CD4-positive, alpha-beta T cell treated with Interleukin-15 for 1 hour (primary cell): ENCODE measurements around the gene BLVRA.

Experiments used
- DNase-seq: peaks from one replicate; pipeline ENCODE4 v3.0.0-alpha.2; 2020

BLVRA gene

DNA sequence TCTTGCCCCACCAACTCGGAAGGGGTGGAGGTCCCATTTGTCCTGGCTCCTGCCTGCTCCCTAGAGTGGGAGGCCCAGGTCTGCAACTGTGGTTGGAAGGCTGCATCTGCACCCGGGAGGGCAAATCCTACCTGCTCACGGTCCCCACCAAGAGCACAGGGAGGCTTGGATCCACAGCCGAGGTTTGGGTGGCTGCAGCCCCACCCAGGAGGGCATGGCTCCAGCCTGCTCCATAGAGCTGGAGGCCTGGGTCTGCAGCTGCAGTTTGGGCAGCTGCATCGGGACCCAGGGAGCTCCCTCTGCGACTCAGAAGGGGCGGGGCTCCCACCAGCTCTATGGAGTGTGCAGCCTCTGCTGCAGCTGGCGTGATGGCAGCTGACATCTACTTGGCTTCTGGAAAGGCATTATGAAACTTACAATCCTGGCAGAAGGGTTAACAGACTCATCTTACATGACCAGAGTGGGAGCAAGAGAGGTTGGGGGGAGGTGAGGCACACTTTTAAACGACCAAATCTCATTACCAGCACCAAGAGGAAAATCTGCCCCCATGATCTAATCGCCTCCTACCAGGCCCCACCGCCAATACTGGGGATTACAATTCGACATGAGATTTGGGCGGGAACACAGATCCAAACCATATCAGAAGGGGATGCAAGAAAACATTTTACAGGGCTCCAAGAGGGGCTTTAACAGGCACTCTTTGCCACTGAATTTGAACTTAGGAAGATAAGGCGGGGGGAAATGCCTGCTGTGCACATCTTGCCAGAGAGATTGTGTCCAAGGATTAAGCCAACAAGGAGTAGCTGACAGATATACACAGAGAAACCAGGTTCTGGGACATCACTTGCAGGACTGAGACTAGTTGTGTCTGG, 8.2 kb upstream of the BLVRA start:
- no peak for DNase-seq

DNA sequence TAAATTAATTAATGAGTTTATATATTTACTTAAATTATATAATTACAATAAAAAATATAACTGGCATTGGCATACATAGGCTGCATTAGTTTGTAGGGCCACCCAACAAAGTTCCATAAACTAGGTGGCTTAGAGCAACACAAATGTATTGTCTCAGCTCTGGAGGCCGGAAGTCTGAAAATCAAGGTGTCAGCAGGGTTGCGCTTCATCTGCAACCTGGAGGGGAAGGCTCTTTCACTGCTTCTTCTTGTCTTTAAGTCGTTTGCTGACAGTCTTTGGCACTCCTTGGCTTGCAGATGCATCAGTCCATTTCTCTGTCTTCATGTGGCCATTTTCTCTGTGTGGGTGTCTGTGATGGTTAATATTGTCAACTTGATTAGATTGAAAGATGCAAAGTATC, 6.1 kb upstream of the BLVRA start:
- no peak for DNase-seq

- DNase-seq, result no peak
Observed at GRCh38 chr7:43753271-43753810, 5.1 kb upstream of the BLVRA start.

- no peak for DNase-seq
Observed at GRCh38 chr7:43753843-43754242, 4.6 kb upstream of the BLVRA start.

DNA sequence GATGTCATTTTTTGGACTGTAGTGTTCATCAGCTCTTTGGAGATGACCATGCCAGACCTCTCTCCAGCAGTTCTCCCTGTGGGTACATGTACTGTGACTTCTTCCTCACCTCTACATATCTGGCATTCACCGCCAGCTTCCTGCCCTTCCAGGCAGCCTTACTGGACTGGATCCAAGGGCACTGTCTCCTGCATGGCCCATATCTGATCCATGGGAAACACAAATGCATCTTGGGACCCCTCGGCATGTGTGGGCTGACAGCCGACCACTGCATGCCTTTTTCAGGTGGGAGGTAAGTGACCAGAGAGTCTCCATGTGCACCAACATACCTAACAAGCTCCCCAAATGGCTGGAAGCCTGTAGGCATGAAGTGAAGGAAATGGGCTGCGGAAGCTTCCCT, 3.9 kb upstream of the BLVRA start:
- DNase-seq, result no peak

DNA sequence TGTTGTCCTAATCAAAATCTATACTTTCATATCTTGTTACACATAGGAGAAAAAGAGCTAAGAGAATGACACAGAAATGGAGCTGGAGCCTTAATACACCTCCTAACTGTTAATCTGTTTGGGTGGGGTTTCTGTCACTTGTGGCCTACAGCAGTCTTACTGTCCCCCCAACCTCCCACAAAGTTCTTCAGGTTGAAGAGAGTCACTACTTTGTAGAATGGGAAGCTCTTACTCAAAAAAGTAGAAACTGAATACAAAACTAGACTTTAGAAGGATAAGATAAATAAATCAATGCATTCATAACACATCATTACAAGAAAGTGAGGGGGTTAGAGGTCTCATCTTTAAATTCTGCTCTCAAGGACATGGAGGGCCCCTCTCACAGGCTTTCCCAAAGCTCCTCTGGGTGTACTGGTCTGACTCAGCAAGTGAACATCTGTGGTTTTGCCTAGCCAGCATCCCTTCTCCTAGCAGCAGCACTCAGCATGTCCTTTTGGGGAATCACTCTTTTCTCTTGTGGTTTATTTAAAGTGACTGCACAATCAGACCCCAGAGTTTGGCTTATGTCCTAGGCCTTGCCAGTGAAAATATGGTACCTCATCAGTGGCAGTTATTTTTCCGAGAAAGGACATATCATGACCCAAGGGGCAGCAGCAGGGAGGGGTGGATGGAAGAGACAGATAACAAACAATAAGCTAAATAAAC, 2.0 kb upstream of the BLVRA start:
- no peak for DNase-seq

DNA sequence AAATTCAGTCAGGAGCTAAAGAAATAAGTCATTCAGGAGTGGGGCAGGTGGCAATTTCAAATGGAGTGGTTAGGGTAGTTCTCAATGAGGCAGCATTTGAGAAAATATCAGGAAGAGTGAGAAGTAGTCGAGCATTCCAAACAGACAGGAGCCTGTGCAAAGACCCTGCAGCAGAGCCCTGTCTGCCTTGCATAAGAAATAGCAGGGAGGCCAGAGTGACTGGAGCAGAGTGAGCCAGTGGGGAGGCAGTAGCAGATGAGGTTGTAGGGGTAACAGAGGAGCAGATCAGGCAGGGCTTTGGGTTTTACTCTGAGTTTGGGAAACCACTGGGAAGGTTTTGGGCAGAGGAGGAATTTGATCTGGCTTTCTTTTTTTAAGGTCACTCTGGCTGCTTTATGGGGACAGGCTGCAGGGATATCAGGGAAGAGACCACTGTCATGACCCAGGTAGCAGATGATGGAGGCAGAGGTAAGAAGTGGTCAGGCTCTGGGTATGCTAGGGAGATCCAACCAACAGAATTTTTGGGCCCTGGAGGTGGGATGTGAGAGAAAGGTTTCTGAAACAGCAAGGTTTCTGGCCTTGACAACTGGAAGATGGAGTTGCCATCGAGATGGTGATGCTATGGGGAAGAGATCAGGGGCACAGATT, 1.3 kb upstream of the BLVRA start:
- no peak for DNase-seq

DNA sequence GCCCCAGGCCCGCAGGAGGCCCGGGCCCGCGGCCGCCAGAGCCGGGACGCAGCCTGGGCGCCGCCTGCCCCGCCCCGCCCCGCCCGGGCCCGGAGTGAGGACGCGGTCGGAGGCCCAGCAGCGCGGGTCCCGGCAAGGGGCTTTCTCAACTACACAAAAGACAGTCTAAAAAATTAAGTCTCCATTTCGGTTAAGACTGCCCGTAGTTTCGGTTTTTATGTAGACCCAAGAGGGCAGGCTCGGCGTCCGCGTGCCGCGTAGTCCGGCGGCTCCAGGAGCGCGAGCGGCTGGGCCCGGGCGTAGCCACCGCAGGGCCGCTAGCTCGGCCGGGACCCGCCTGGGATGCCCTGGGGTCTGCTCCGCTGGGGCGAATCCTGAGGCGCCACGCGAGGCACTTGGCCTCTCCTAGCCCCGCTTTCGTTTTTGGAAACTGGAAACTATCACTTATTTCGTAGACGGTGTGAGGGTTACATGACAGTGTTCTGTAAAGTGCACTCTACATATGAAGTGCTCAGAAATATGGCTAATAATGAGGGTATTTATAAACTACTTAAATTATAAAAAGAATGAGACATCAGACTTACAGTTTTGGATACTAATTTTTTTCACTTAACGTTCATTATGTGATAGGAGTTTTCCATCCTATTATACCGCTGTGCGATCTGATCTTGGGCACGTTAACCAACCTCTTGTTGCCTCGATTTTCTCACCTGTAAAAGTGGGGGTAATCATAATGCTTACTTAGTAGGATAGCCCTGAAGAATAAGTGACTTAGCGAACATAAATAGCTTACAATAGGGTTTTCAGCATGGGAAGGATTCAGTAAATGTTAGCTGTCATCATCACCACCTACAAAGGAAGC, 573 bp downstream of the BLVRA start:
- peak; percentile 28 for DNase-seq

DNA sequence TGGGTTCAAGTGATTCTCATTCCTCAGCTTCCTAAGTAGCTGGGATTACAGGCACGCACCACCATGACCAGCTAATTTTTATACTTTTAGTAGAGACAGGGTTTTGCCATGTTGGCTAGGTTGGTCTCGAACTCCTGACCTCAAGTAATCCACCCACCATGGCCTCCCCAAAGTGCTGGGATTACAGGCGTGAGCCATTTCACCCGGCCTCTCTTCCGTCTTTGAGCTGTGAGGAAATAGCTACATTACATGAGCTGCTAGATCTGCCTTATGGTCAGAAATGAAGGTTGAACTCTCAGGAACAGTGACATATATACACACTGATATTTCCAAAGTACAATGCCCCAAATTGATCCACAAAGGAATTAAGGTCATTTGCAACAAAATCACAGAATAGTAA, 2.4 kb downstream of the BLVRA start:
- DNase-seq, result no peak

- DNase-seq, result no peak
Observed at GRCh38 chr7:43761382-43761781, 2.9 kb downstream of the BLVRA start.

GRCh38 chr7:43761938-43762692, 3.6 kb downstream of the BLVRA start:
- DNase-seq, result no peak

DNA sequence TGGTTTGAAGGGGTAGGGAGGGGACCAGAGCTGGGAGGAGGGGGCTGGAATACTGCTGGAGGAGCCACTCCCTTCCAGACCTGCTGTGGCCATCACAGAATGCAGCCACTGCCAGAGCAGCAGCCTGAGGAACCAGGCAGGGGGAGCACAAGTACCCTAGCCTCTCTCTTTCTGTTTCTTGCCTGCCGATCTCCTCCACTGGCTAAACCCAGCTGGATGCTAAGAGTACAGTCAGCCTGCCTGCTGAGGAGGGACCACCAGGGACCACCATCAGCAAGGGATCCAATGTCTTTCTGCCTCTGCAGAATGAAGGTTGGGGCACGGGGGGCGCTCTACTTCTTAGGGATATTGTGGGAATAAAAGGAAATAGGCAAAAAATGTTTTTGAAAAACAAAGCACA, 4.7 kb downstream of the BLVRA start:
- no peak for DNase-seq

- peak; percentile 40 for DNase-seq
Observed at GRCh38 chr7:43764039-43764761, 5.7 kb downstream of the BLVRA start.

DNA sequence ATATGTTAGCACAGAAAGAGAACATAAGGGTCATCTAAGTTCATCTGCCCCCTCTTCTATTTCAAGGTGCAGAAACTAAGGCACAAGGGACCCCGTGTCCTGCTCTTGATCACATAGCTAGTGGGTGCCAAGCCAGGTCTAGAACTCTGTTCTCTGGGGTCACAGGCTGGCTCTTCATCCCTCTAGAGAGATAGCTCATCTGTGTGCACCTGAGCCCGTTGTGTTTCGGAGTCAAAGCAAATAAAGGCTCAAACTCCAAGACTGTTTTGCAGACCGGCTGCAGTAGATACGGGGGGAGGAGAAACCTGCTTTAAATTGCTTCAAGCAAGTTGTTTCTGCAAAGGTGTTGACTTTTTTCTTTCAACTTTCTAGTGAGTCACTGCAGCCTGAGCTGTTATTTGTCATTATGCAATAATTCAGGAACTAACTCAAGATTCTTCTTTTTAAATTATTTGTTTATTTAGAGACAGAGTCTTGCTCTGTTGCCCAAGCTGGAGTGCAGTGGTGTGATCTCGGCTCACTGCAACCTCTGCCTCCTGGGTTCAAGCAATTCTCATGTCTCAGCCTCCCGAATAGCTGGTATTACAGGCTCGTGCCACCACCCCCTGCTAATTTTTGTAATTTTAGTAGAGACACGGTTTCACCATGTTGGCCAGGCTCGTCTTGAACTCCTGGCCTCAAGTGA, 6.5 kb downstream of the BLVRA start:
- DNase-seq, result no peak

DNA sequence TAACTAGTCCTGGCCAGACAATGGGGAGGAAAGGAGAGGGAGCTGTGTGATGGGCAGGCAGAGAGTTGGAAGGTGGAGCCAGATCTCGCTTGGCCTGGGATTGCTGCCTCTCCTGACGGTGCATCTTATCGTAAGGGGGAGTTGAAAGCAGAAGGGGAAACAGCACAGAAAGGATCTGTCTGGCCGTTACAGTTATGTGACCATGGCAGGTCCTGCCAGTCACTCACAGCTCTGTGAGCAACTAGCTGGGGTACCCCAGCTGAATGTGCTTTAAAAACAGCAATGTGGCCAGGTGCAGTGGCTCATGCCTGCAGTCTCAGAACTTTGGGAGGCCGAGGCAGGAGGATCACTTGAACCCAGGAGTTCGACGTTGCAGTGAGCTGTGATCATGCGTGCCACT, 8.1 kb downstream of the BLVRA start:
- no peak for DNase-seq

DNA sequence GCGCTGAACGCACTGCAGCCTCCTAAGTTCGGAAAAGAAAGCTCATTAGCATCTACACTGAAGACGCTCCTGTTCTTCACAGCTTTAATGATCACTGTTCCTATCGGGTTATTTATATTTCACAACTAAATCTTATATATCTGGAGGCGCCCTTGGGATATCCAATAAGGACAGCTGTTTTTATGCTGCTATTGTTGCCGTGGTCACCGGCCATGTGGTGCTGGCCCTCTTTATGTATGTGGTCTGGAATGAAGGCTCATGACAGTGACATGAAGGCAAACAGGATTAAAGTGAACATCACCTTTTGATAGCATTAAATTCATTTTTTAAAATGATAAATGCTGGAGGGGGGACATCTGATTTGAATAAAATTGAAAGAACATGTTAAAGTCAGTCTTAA, 8.8 kb downstream of the BLVRA start:
- no peak for DNase-seq

- DNase-seq, result no peak
Observed at GRCh38 chr7:43768201-43768886, 9.9 kb downstream of the BLVRA start.

DNA sequence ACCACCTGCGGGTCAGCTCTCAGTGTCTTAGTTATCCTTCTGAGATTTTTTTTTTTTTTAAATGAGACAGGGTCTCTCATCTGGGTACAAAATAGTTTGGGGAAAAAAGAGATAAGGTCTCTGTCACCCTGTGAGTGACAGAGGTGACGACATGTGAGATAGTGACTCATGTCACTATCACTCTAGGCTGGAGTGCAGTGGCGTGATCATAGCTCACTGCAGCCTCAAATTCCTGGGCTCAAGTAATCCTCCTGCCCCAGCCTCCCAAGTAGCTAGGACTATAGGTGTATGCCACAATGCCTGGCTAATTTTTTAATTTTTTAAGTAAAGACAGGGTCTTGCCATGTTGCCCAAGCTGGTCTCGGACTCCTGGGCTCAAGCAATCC, 10.4 kb downstream of the BLVRA start:
- no peak for DNase-seq

DNA sequence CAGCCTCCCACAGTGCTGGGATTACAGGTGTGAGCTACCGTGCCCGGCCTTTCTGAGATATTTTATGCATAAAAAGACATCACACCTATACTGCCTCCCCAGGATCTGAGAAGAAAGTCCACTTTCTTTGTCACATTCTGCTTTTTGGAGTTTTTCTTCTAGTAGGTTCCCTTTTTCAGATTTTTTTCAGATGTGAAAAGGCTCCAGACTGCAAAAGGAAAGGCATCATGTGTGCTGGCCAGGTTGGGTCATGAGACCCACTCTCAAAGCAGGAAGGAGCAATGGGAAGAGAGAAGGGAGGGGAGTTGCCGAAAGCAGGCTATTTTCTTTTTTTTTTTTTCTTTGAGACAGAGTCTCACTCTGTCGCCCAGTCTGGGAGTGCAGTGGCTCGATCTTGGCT, 10.8 kb downstream of the BLVRA start:
- no peak for DNase-seq
